ENCODE results near the gene CITED2. TPM values are rescaled to one million over a fixed set of nuclear protein-coding genes. Genes with fewer than 3 reads are reported as not detected.
A peak's percentile ranks its signal among the peaks of the same experiment; 100 is the strongest.

The CITED2 gene
- total RNA-seq, 1 experiment from 2014 or later, result 365 TPM

DNA sequence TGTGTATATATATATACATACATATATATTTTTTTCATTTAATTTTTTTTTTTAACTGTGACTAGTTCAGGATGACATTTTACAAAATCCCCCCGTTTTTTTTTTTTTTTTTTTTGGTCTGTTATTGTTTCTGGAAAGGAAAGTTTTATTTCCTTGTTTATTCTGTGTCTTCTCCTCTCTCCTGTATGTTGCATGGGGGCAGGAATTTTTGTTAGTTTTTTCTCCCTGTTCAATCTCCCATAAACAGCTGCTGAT, 50.2 kb downstream of the CITED2 start:
- TF ChIP-seq, protein P1, sequence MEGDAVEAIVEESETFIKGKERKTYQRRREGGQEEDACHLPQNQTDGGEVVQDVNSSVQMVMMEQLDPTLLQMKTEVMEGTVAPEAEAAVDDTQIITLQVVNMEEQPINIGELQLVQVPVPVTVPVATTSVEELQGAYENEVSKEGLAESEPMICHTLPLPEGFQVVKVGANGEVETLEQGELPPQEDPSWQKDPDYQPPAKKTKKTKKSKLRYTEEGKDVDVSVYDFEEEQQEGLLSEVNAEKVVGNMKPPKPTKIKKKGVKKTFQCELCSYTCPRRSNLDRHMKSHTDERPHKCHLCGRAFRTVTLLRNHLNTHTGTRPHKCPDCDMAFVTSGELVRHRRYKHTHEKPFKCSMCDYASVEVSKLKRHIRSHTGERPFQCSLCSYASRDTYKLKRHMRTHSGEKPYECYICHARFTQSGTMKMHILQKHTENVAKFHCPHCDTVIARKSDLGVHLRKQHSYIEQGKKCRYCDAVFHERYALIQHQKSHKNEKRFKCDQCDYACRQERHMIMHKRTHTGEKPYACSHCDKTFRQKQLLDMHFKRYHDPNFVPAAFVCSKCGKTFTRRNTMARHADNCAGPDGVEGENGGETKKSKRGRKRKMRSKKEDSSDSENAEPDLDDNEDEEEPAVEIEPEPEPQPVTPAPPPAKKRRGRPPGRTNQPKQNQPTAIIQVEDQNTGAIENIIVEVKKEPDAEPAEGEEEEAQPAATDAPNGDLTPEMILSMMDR (conservative IDR thresholded peaks at IDR 0.05; ENCODE audit: low read depth, low read length), result no peak
- TF ChIP-seq EZH2 (IDR thresholded peaks at IDR 0.05; ENCODE audit: borderline replicate concordance, low read depth, low read length, poor library complexity, severe bottlenecking), result no peak
- no peaks in the 10 kb centered on the region for H3K4me1 ChIP-seq (ENCODE audit: insufficient read depth, low read length, poor library complexity, severe bottlenecking)
- intact Hi-C loops (cut with micrococcal nuclease; ENCODE audit: unreplicated experiment), result no loop called here
- H3K27ac ChIP-seq (ENCODE audit: low read depth, low read length, poor library complexity, severe bottlenecking), result no peak overlapping the region
- no peaks in the 10 kb centered on the region for H3K36me3 ChIP-seq (ENCODE audit: insufficient read depth, low read length, poor library complexity, severe bottlenecking)
- ChIA-PET CTCF (no interaction called here), POLR2A (ENCODE audit: low non-redundant PET) (no interaction called here)
- no peak overlapping the region for H3K4me3 ChIP-seq (ENCODE audit: low read depth, low read length, poor library complexity, severe bottlenecking)
- no peaks in the 10 kb centered on the region for H3K9me3 ChIP-seq (ENCODE audit: low read depth, low read length, poor library complexity, severe bottlenecking)
- no peak for DNase-seq (ENCODE audit: low spot score)
- no TSS peak for BruUV-seq (replicated peaks)
- no peaks in the 10 kb centered on the region for H3K27me3 ChIP-seq (replicated peaks; ENCODE audit: insufficient read depth, low read depth, low read length, poor library complexity)

DNA sequence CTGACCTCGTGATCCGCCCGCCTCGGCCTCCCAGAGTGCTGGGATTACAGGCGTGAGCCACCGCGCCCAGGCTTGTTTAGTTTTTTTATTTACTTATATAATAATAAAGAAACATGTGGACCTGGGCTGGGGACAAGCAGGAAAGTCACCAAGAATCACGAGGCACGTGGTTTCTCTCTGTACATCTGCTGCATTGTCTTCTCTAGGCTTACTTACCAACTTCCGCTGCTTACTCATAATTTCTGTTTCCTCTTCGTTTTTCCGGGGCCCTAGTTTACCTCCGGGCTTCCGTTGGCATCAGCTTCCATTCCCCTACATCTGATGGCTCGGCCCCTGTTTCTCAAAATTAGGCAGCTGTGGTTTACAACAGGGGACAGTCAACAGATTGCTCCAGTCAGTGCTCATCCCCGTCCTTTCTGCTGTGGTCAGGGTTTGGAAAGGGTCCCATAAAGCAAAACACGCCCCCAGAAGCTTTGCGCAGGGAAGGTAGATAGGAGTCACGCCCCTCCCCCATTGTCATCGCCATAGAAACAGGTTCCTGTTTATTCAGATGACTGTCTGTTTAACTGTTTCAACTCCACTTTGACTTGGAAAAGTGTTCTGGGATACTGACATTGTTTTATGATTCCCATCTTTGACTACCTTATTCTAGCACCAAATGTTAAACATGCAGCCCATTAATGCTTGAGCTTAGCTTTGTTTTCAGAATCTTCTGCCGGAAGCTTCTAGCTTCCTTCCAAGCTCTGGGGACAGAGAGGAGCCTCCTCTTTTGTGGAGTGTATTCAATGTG, 50.7 kb downstream of the CITED2 start:
- intact Hi-C loops (cut with micrococcal nuclease; ENCODE audit: unreplicated experiment), result no loop called here
- ChIA-PET CTCF (no interaction called here), POLR2A (ENCODE audit: low non-redundant PET) (no interaction called here)
- Histone ChIP-seq H3K4me1 (ENCODE audit: insufficient read depth, low read length, poor library complexity, severe bottlenecking) (no peaks in the 10 kb centered on the region), H3K36me3 (ENCODE audit: insufficient read depth, low read length, poor library complexity, severe bottlenecking) (no peaks in the 10 kb centered on the region), H3K27me3 (replicated peaks; ENCODE audit: insufficient read depth, low read depth, low read length, poor library complexity) (no peaks in the 10 kb centered on the region), H3K9me3 (ENCODE audit: low read depth, low read length, poor library complexity, severe bottlenecking) (no peaks in the 10 kb centered on the region), H3K27ac (ENCODE audit: low read depth, low read length, poor library complexity, severe bottlenecking) (no peak overlapping the region), H3K4me3 (ENCODE audit: low read depth, low read length, poor library complexity, severe bottlenecking) (no peak overlapping the region)
- BruUV-seq (replicated peaks), result no TSS peak
- TF ChIP-seq, protein P1 (conservative IDR thresholded peaks at IDR 0.05; ENCODE audit: low read depth, low read length), result no peak
- TF ChIP-seq EZH2 (IDR thresholded peaks at IDR 0.05; ENCODE audit: borderline replicate concordance, low read depth, low read length, poor library complexity, severe bottlenecking), result no peak
- DNase-seq (ENCODE audit: low spot score), result peak; percentile 48

Other genes starting within 250 kb of the CITED2 start
- 14.3 and 15.3 TPM in 2 replicates for gene HECA, start 239.6 kb downstream of the CITED2 start, total RNA-seq (2021)
- gene TXLNB, start 82.7 kb downstream of the CITED2 start, total RNA-seq (2021), result not detected in 2 replicates

Measured in A673 (cell line).